ENCODE data around the gene PPARA.
A peak's percentile ranks its signal among the peaks of the same experiment; 100 is the strongest.

The PPARA gene

DNA sequence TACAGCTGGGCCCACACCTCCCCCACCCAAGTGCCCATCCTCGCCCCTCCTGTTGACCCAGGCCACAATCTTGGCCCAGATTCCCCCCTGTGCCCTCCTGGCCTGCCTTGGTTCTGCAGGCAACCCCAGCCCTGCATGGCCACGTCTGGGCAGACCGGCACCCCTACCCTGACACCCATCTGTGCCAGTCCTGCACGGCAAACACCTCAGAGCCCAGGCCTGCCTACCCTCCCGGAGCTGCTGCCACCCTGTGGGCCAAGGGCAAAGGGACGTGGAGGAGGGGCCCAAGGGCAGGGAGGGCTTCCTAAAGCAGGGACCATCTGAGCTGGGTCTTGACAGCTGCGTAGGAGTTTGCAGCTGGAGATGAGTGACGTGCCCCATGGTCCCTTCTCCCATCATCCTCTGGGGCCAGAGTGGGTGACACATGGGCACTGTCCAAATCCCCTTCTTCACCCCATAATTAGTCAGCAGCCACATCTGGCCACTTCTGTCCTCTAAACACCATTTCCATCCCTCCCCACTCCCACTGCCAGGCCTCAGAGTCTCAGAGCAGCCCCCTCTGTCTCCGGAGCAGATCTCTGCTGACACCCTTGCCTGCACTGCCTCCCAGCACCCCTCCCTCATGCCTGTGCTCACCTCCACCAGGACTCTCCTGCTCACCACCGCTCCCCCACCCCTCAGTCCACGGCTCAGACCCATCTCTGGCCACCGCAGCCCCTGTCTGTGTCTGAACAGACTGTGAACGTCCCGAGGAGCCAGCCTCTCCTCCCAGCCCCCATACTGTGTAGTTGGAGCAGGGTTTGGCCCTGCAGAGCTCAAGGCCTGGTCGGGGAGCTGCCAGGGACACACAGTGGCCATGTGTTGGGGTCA, 35.6 kb upstream of the PPARA start:
- no peak for DNase-seq

DNA sequence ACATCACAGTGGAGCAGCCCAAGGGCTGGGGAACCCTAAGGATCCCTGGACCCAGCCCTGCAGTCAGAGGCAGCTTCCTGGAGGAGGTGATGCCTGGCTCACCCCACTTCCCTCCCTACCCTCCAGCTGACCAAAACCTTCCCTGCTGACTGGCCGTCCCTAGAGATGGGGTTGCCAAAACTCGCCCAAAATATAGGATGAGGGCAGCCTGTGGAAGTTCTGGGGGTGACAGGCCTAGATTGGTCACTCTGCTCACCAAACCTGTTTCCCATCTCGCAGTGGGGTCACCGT, 35.0 kb upstream of the PPARA start:
- no peak for DNase-seq

DNA sequence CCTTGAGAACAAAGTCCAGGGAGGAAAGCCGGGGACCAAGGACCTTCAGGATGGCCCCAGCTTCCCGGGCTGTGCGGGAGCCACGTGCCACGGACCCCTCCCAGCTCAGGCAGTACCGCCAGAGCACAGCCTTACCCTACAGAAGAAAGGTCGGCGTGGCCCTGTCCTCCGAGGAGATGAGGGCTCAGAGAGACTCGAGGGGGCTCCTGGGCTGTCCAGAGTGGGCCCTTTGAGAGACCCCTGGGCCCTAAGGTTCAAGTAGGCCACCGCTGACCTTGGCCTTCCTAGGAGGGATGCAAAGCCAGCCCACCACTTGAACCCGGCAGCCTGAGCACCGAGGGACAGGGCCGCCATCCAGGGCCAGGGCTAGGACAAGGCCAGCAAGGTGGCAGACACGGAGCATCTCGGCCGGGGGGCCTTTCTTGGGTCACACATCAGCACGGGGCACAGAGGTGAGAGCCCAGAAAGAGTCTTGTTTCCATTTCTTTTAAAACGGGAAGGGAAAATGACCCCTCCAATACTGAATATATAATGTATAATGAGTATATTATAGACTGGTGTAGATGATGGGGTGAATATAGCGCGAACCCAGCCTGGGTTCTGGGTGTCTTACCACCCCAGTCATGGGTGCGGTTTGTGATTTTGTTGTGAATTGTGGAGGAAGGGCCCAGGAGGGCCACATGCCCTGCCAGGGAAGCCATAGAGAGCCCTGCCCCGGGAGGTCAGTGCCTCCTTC, 34.4 kb upstream of the PPARA start:
- DNase-seq, result no peak

DNA sequence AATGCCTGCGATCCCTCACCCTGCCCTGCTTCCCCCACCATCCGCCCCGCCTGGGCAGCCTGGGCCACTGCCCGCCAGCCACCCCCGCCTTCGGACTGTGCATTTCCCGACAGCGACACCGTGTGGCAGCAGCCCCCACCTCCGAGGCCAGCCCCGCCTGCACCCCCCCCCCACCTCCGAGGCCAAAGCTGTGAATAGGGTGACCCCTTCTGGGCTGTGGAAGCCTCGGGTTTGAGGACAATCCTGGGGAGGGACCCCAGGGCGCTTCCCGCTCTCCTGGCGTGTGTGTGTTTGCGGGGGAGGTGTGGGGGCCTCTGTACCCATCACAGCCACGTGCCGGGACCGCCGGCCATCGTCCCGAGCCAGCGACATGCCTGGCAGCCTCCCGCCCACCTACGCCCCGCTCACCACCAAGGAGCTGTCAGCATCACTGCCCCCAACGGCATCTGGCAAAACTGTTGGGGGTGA, 33.8 kb upstream of the PPARA start:
- DNase-seq, result peak; percentile 95

DNA sequence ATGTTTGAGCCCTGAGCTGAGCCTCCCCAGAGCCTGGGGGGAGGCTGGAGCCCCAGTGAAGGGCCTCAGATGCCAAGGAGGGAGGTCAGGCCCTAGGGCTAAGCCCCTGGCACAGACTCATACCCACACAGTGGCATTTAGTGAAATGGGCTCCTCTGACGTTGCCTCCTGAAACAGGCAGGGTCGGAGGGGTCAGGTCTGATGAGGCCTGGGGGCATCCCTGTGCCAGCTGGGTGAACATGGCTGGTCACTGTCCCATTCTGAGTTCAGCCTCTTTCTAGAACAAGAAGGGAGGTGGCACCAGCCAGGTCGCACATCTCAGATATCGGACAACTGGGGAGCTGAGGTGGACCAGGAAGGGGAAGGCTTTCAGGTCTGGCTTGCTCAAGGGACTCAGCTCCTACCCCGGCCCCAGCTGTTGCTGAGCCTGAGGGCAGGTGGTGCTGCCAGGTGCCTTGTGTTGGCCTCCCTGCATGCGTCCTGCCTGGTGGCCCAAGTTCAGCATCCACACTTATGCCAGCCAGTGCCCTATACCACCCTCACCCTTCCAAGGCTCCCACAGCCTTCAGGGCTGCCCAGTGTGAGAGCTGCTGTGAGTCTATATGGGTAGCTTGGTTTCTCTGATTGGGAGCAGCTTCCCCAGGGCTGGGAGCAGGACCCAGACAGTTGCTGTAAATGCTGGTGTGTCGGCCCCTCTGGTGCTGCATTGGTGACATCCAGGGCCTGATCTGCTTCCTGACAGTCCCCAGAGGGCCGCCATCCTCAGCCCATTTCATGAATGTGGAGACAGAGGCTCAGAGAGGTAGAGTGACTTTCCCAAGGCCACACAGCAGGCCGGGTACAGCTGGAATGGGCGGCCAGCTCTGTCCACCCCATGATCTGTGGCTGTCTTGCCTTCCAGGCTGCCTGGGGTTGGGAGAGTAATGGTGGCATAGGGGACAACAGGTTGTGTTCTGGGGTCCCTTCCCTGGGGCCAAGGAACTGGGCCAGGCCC, 32.8 kb upstream of the PPARA start:
- DNase-seq, result no peak

DNA sequence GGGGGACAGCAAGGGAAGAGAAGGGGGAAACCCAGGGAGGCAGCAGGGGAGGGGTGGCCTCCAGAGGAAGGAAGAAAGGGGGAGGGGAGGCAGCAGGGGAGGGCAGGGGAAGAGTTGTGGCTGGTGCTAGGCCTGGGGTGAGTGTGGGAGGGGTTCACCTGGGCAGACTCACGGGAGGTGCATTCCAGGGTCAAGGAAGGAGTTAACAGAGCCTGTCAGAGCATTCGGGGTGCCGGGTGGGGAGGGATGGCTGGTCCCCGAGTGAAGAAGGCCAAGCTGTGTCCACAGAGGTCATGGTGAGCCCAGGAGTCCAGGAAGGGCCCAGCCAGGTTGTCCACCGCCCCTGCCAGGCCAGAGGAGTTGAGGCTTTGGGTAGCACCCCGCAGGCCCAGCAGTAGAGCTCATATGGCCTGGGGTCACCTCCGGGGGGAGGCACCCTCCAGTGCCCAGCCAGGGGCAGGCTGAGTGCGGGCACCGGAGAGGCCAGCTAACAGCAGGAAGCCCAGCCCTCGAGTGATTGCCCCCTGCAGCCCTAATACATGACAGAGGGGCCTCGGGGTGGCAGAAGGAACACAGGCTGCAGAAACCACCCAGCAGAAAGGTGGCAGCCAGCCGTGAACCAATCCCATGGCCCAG, 31.1 kb upstream of the PPARA start:
- DNase-seq, result no peak

DNA sequence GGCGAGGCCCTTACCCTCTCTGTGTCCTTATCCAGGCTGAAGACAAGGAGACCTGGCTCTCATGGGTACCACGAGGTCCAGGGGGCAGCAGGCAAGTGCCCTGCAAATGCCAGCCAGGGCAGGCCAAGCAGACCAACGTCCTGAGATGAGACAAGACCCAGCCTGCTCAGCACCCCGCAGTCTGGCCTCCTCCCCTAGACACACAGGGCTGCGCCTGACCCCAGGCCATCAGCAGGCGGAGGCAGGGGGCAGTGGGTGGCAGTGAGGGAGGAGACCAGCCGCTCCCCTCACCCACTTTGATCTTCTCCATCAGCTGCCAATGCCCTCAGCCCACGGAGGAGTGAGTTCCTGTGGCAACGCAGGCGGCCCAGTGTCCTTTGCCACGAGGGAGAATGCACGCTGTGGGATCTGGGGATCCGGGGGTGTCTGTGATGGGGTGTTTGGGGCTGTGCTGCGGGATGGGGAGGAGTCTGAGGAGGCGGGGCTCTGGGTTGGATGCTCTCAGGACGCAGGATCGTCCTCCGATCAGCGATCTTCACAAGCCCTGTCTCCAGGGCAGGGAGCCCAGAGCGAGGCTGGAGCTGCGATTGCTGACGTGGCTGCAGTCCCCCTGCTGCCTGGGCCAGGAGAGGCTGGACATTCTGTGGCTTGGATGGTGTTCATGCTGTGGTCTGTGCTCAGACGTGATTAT, 30.5 kb upstream of the PPARA start:
- DNase-seq, result no peak

DNA sequence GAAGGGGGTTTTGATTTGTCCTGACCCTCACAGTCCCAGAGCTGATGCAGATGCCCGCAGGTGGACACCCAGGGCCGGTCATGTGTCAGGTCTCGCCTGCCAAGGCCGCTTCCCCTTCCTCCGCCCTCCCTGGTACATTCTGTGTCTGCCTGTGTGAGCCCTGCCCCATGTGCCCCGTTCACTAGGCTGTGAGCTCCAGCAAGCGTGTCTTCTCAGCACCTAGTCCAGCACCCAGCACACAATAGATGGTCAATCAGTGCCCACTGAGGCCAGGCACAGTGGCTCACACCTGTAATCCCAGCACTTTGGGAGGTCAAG, 29.9 kb upstream of the PPARA start:
- no peak for DNase-seq

DNA sequence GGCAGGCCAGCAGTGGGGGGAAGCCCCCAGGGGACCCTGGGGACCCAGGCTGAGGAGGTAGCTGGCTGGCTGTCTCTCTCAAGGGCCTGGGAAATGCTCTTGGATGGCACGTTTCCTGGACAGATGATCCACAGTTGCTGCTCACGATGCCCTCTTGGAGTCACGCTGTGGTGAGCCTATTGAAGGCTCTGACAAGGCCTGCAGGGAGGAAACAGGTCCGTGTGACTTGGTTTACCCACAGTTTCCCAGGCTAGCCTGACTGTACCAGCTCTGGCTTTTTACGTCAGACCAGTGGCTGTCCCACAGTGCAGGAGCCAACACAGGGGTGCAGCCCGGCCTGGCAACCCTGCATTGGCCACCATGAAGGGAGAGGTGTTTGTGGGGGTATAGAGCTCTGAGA, 29.2 kb upstream of the PPARA start:
- DNase-seq, result no peak

DNA sequence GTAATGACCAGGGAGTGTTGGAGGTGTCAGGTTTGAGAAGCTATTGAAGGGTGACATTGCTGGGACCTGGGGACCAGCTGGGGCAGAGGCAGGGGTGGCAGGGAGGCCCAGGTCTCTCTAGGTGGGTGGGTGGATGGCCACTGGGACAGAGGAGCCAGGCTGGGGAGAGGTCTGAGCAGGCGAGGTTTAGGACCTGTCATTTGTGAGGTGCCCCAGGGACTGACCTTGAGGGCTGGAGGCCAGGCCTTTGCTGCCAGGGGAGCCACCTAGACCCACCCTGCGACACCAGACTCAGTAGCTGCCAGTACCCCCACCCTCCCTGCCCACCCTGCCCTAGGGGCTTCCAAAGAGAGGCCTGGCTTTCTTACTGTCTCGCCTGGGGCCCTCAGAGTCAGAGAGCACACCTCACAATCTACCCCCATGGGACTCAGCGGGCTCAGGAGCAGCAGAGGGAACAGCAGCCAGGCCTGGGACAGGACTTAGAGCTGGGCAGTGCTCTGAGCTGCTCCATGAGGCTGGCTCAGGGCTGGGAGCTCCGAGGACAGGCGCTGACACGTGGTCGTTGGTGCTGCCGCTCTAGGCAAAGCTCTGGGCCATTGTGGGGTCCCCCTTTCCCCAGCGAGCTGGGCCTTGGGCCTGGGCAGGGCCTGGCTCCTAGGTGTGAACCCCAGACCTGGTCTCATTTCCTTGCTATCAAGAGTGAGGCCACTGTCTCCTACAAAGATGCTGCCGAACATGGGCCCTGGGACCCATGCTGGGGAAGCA, 28.6 kb upstream of the PPARA start:
- no peak for DNase-seq

DNA sequence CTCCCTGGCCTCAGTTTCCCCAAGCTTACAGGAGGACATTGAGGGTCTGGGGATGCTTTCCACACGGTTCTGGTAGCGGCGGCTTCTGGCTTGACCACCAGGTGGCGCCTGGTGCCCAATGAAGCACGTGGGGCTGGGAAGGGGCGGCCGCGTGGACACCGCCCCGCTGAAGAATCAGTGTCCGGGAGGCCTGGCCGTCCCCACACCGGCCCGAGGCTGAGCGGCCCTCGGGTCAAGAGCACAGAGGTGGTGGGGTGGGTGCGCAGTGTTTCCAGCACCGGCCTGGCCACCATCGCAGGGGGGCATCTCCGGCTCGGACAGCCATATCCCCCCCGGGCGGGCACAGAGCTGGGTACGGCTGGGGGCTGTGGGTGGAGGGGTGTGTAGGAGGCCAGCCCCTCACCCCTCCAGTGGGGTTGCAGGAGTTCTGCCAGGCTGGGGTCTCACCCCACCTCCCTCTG, 27.8 kb upstream of the PPARA start:
- peak; percentile 83 for DNase-seq

DNA sequence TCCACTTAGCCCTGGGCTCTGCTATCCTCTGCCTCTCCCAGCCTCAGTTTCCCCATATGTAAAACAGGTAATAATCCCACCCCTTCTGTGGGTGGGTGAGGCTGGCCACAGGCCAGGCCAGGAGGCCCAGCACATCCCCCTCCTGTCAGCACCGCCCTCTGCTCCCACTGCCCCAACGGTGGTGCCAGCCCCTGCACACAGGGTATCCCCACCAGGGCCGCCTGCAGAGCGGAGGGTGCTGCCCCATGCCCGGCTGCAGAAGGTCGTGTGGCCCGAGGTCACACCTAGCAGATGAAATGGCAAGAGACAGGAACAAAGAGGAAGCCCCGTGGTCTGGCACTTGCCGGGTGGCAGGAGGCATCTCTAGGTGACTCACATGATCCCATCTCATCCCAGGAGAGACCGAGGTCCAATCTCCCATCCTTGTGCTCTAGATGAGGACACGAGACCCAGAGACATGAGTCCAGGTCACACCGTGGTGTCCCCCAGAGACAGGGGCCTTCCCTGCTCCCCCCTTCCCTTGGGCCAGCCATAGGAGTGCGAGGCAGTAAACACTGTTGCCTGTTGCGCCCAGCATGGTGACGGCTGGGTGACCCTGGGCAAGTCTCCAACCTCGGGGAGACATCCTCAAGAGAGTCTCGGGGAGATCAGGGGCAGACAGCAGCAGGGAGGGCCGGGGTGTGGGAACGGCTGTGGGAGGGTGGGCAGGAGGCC, 27.2 kb upstream of the PPARA start:
- DNase-seq, result no peak

DNA sequence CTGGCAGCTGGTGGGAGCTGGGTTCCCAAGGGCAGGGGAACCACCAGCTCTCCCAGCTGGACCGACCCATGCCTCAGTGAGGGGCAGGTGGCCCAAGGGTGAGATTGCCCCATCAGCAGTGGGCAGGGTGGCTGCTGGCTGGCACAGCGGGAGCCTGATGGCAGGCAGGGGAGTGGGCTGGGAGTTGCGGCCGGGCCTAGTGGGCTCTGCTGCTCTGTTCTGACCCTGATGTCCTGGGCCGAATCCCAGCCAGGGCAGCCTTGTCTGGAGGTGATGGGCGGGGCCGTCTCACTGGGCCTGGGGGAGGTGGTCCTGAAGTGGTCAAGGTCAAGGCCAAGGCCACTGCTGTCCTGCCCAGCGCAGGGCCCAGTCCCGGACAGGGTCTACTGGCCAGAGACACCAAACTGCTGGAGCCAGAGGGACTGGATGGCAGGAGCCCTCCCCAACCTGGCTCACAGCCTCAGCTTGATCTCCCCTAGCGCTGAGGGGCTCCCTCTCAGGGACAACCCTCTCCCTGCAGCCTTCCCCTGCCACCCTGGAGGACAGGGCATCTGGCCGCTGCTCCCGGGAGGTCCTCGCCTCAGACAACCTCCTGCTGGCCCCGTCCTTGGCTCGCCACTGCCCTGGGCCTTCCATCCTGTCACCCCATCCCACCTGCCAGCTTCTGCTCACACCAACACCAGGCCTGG, 26.5 kb upstream of the PPARA start:
- no peak for DNase-seq

DNA sequence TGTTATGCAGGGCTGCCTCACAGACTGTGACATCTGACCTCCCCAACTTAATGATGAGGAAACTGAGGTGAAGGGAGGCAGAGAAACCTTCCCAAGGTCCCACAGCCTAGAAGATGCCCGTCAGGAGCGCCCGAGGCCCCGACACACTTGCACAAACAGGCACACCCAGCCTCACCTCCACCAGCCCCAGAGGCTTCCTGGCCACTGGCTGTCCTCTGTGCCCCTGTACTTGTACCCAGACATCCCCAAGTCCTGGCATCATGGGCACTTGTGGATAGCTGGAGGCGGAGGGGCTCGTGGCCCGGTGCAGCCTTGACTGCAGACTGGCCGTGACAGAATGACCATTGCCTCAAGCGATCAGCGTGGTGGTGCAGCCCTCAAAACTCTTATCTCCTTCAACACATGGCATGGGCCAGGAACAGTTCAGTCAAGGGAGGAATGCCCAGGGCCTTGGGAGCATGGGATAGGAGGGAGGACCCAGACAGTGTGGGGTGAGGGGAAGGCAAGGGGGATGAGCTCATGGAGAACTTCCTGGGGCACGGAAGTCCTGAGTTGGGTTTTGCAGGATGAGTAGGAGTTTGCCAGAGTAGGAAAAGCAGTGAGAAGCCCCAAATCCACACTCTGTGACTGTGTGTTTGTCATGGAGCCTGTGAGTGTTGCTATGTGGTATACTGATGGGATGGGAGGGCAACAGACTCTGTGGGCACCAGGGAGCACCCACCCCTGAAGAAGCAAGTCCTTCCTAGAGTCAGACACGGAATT, 25.8 kb upstream of the PPARA start:
- DNase-seq, result no peak

DNA sequence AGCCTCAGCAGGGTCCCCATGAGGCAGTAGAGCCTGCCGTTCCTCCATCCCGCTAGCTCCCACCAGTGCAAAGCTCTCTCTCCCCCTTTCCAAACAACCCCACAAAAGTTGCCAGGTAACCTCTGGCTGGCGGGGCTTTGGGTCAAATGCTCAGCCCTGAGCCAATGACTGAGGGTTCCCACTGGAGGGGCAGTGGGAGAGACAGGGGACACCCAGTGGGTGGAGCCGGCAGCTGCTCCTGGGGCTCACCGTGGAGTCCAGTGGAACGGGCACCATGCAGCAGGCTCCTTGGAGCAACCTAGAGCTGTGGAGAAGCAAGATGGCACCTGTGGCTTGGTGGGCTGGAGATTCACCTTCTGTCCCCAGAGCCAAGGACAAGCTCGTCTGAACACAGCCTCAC, 25.0 kb upstream of the PPARA start:
- DNase-seq, result no peak

DNA sequence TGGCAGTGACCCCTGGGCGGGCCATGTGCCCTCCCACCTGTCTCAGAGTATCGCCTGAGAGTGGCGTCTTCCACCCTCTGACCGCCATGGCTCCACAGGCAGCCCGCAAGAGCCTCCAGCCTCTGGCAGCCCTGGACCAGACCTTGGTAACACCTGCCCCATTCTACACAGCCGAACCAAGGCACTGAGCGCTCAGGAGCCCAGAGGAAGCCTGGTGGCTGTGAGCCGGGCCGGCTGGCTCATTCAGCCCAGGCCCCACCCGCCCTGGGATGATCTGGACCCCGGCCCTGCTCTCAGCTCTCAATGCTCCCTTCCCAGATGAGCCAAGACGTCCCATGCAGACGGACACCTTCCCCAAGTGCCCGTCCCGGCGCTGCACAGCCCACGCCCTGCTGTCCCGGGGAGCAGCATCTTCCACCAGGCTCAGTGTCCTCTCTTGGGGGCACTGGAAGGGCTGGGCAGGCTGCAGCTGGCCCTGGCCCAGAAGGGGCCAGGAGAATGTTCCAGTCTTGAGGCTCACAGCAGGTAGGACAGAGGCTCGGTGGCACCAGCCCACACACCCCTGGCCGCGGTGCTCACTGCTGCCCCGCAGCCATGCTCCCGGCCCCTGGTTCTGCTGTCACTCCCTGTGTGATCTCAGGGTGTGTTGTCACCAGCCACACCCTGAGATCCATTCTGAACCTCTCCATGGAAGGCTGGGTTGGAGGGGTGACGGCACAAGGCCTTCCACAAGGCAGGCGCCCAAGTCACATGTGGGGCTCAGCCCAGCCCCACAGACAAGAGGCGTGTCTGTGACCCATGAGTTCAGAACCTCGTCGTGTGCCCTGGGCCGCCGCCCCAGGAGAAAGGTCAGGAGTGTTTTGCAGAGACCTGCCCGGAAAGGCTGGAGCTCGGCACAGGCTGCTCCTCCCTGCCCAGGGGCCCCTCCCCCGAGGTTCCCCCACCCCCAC, 24.2 kb upstream of the PPARA start:
- no peak for DNase-seq

DNA sequence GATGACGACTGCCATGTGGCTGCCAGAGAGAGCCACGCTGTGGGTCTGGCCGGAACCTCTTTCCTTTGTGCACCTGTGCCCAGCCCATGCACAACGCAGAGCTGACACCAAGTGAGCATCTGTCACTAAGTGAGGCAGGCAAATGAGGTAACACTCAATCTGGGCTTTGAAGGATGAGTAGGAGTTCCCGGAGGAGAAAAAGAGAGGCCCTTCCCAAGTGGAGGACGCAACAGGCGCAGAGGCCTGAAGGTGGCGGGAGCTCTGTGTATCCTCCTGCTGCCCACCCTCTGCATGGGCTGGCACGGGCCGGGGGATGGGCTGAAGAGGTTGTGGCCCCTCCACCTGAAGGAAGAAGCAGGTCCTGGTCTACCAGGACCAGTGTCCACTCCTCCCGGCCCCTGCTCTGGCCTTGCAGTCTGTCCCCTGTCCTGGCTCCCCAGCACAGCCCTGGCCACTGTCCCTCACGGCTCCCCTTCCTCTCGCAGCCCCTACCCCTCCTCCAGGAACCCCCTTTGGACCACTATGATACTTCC, 23.4 kb upstream of the PPARA start:
- DNase-seq, result no peak

DNA sequence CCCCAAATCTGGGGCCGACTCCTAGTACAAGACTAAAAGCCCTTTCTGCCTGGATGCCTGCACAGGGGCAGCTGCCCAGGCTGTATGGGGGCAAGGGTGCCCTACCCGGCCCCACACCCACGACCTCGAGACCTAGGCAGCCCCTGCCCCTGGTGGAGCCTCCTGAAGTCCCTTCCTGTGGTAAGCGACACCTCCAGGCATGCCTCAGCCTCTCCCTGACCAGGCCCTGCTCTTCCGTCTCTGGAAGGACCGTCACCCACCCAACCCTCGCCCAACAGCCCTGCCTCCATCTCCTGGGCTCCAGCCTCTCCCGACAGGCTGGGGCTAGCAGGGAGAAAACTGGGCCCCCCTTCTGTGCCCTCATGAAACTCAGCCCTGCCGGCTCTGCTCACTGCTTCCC, 22.8 kb upstream of the PPARA start:
- no peak for DNase-seq
